ENCODE data around the gene STAB2.

Gene STAB2

GRCh38 chr12:103698752-103699560 is 111.9 kb downstream of the STAB2 start:
- DNase-seq: no peak

GRCh38 chr12:103705098-103705497 is 118.0 kb downstream of the STAB2 start:
- DNase-seq: no peak

GRCh38 chr12:103705927-103706326 is 118.9 kb downstream of the STAB2 start:
- no peak for DNase-seq

- no peak for DNase-seq
These were observed 120.4 kb downstream of the STAB2 start for GRCh38 chr12:103707446-103707845.

GRCh38 chr12:103710544-103710943 is 123.5 kb downstream of the STAB2 start:
- no peak for DNase-seq

- DNase-seq: no peak
These were observed 125.1 kb downstream of the STAB2 start for GRCh38 chr12:103712216-103712615.

GRCh38 chr12:103715494-103715893 is 128.4 kb downstream of the STAB2 start:
- DNase-seq: no peak

- no peak for DNase-seq
These were observed 129.6 kb downstream of the STAB2 start for GRCh38 chr12:103716517-103717196.

GRCh38 chr12:103725398-103725797 is 138.3 kb downstream of the STAB2 start:
- no peak for DNase-seq

- DNase-seq: no peak
These were observed 140.6 kb downstream of the STAB2 start for GRCh38 chr12:103727638-103728037.

GRCh38 chr12:103728323-103728722 is 141.2 kb downstream of the STAB2 start:
- no peak for DNase-seq

- DNase-seq: no peak
These were observed 142.4 kb downstream of the STAB2 start for GRCh38 chr12:103729499-103729898.

GRCh38 chr12:103731539-103731938 is 144.5 kb downstream of the STAB2 start:
- no peak for DNase-seq

- DNase-seq: no peak
These were observed 147.8 kb downstream of the STAB2 start for GRCh38 chr12:103734863-103735262.

GRCh38 chr12:103735291-103735690 is 148.2 kb downstream of the STAB2 start:
- no peak for DNase-seq

- DNase-seq: no peak
These were observed 149.5 kb downstream of the STAB2 start for GRCh38 chr12:103736572-103736971.

GRCh38 chr12:103737881-103738280 is 150.8 kb downstream of the STAB2 start:
- no peak for DNase-seq

- DNase-seq: no peak
These were observed 155.4 kb downstream of the STAB2 start for GRCh38 chr12:103742349-103742932.

- no peak for DNase-seq
These were observed 156.7 kb downstream of the STAB2 start for GRCh38 chr12:103743788-103744187.

GRCh38 chr12:103745962-103746361 is 158.9 kb downstream of the STAB2 start:
- no peak for DNase-seq

GRCh38 chr12:103748002-103748401 is 160.9 kb downstream of the STAB2 start:
- no peak for DNase-seq

GRCh38 chr12:103748875-103749274 is 161.8 kb downstream of the STAB2 start:
- no peak for DNase-seq

GRCh38 chr12:103751171-103751570 is 164.1 kb downstream of the STAB2 start:
- DNase-seq: no peak

GRCh38 chr12:103751600-103751999 is 164.5 kb downstream of the STAB2 start:
- no peak for DNase-seq

All from activated naive CD4-positive, alpha-beta T cell treated with Interleukin-2 at 50 U/mL for 16 hours (primary cell).